ENCODE measurements around the gene GJA4.
"Not testable (repeated sequence)": the region's sequence is repeated elsewhere in the genome, so short reads cannot be mapped to it uniquely, and the experiment has no call there.

The GJA4 gene

GRCh38 chr1:34792424-34792823 is 375 bp upstream of the GJA4 start:
- no peak for DNase-seq

GRCh38 chr1:34794001-34794789 is 1.4 kb downstream of the GJA4 start:
- no peak for DNase-seq

GRCh38 chr1:34794790-34795180 is 2.0 kb downstream of the GJA4 start:
- DNase-seq: no peak

GRCh38 chr1:34795916-34796315 is 3.1 kb downstream of the GJA4 start:
- no peak for DNase-seq

GRCh38 chr1:34796990-34797389 is 4.2 kb downstream of the GJA4 start:
- no peak for DNase-seq

- no peak for DNase-seq
Observed at GRCh38 chr1:34800214-34800613, 7.4 kb downstream of the GJA4 start.

- no peak for DNase-seq
Observed at GRCh38 chr1:34803770-34804169, 11.0 kb downstream of the GJA4 start.

GRCh38 chr1:34806396-34806795 is 13.6 kb downstream of the GJA4 start:
- DNase-seq: no peak

- no peak for DNase-seq
Observed at GRCh38 chr1:34808051-34808810, 15.4 kb downstream of the GJA4 start.

- DNase-seq: not testable (repeated sequence)
Observed at GRCh38 chr1:34810781-34811180, 18.0 kb downstream of the GJA4 start.

- no peak for DNase-seq
Observed at GRCh38 chr1:34816332-34816731, 23.5 kb downstream of the GJA4 start.

- no peak for DNase-seq
Observed at GRCh38 chr1:34816778-34817177, 24.0 kb downstream of the GJA4 start.

GRCh38 chr1:34818862-34819261 is 26.1 kb downstream of the GJA4 start:
- DNase-seq: not testable (repeated sequence)

GRCh38 chr1:34822202-34822601 is 29.4 kb downstream of the GJA4 start:
- no peak for DNase-seq

- DNase-seq: no peak
Observed at GRCh38 chr1:34824817-34825454, 32.1 kb downstream of the GJA4 start.

- no peak for DNase-seq
Observed at GRCh38 chr1:34825455-34826091, 32.8 kb downstream of the GJA4 start.

- no peak for DNase-seq
Observed at GRCh38 chr1:34827341-34827941, 34.6 kb downstream of the GJA4 start.

- no peak for DNase-seq
Observed at GRCh38 chr1:34828611-34829010, 35.8 kb downstream of the GJA4 start.

GRCh38 chr1:34829250-34829649 is 36.5 kb downstream of the GJA4 start:
- no peak for DNase-seq

GRCh38 chr1:34831721-34832246 is 39.0 kb downstream of the GJA4 start:
- no peak for DNase-seq

GRCh38 chr1:34833711-34834110 is 40.9 kb downstream of the GJA4 start:
- DNase-seq: no peak

GRCh38 chr1:34839526-34840305 is 46.9 kb downstream of the GJA4 start:
- no peak for DNase-seq

Data from right hindlimb (tissue), 1 donor.